ENCODE data around the gene ARSB.
"Not testable (repeated sequence)": the region's sequence is repeated elsewhere in the genome, so short reads cannot be mapped to it uniquely, and the experiment has no call there.

Gene ARSB

GRCh38 chr5:78953092-78953800 is 31.9 kb downstream of the ARSB start:
- no peak for DNase-seq (ENCODE audit: low read depth in 2 of 2)

- no peak for DNase-seq (ENCODE audit: low read depth in 2 of 2)
Measured at GRCh38 chr5:78930721-78931120, 54.4 kb downstream of the ARSB start.

- no peak for DNase-seq (ENCODE audit: low read depth in 2 of 2)
Measured at GRCh38 chr5:78929833-78930232, 55.3 kb downstream of the ARSB start.

- DNase-seq (ENCODE audit: low read depth in 2 of 2): no peak
Measured at GRCh38 chr5:78927657-78928282, 57.3 kb downstream of the ARSB start.

GRCh38 chr5:78926252-78926651 is 58.9 kb downstream of the ARSB start:
- DNase-seq (ENCODE audit: low read depth in 2 of 2): no peak

- no peak for DNase-seq (ENCODE audit: low read depth in 2 of 2)
Measured at GRCh38 chr5:78925129-78925876, 59.8 kb downstream of the ARSB start.

GRCh38 chr5:78923622-78923970 is 61.5 kb downstream of the ARSB start:
- DNase-seq (ENCODE audit: low read depth in 2 of 2): no peak

GRCh38 chr5:78922879-78923621 is 62.1 kb downstream of the ARSB start:
- DNase-seq (ENCODE audit: low read depth in 2 of 2): no peak

GRCh38 chr5:78920604-78921003 is 64.5 kb downstream of the ARSB start:
- no peak for DNase-seq (ENCODE audit: low read depth in 2 of 2)

- DNase-seq (ENCODE audit: low read depth in 2 of 2): no peak
Measured at GRCh38 chr5:78919796-78920195, 65.3 kb downstream of the ARSB start.

- no peak for DNase-seq (ENCODE audit: low read depth in 2 of 2)
Measured at GRCh38 chr5:78916044-78916443, 69.1 kb downstream of the ARSB start.

GRCh38 chr5:78915170-78915569 is 69.9 kb downstream of the ARSB start:
- no peak for DNase-seq (ENCODE audit: low read depth in 2 of 2)

GRCh38 chr5:78912811-78913210 is 72.3 kb downstream of the ARSB start:
- DNase-seq (ENCODE audit: low read depth in 2 of 2): no peak

- no peak for DNase-seq (ENCODE audit: low read depth in 2 of 2)
Measured at GRCh38 chr5:78912085-78912771, 72.9 kb downstream of the ARSB start.

- DNase-seq (ENCODE audit: low read depth in 2 of 2): not testable (repeated sequence)
Measured at GRCh38 chr5:78909224-78909983, 75.7 kb downstream of the ARSB start.

- DNase-seq (ENCODE audit: low read depth in 2 of 2): no peak
Measured at GRCh38 chr5:78908173-78909061, 76.7 kb downstream of the ARSB start.

- DNase-seq (ENCODE audit: low read depth in 2 of 2): no peak
Measured at GRCh38 chr5:78907255-78907891, 77.7 kb downstream of the ARSB start.

- no peak for DNase-seq (ENCODE audit: low read depth in 2 of 2)
Measured at GRCh38 chr5:78905084-78905938, 79.8 kb downstream of the ARSB start.
